Chondrocyte (in vitro differentiated cells): Measurements from ENCODE around the gene TMEM117. TPM values are rescaled to one million over a fixed set of nuclear protein-coding genes. Genes with fewer than 3 reads are reported as not detected.

Source experiments
- DNase-seq: peaks from one replicate; pipeline ENCODE4 v3.0.0; 2021; ENCODE audit warnings: mixed read lengths, low spot score
- H3K27ac Mint-ChIP-seq: one replicate; pipeline ENCODE4 v1.8.0; 2021; ENCODE audit warnings: mild to moderate bottlenecking, moderate library complexity, mixed read lengths; ENCODE audit not compliant: unreplicated experiment
- H3K27me3 Mint-ChIP-seq: 2 replicates; pipeline ENCODE4 v1.8.0; 2021; ENCODE audit warnings: low read depth, mixed read lengths
- H3K36me3 Mint-ChIP-seq: 2 replicates; pipeline ENCODE4 v1.8.0; 2021; ENCODE audit warnings: low read depth, mixed read lengths
- H3K4me1 Mint-ChIP-seq: 2 replicates; pipeline ENCODE4 v1.8.0; 2021; ENCODE audit warnings: low read depth, mild to moderate bottlenecking, mixed read lengths
- H3K4me3 Mint-ChIP-seq: one replicate; pipeline ENCODE4 v1.8.0; 2021; ENCODE audit warnings: mild to moderate bottlenecking, moderate library complexity, mixed read lengths; ENCODE audit not compliant: unreplicated experiment
- H3K9me3 Mint-ChIP-seq: 2 replicates; pipeline ENCODE4 v1.8.0; 2021; ENCODE audit warnings: low read depth, mixed read lengths
- CTCF ChIP-seq: fragments of 200-600 bp; sonication (generic); IDR thresholded peaks from 2 replicates; pipeline ENCODE4 v1.5.0; 2021; ENCODE audit warnings: antibody characterized with exemption, mild to moderate bottlenecking, moderate library complexity
- total RNA-seq: library from RNA; stranded (reverse); gene quantifications from 3 replicates; pipeline ENCODE4 v1.2.1, GENCODE V29; 2021

Gene TMEM117
- total RNA-seq, 1 donor from 2014 or later: 15.5 TPM

- TF ChIP-seq CTCF: no peak
These were observed 531.3 kb downstream of the TMEM117 start for GRCh38 chr12:44367136-44367535.

GRCh38 chr12:44367916-44368315, 532.0 kb downstream of the TMEM117 start:
- Mint-ChIP-seq H3K4me1 (peaks cover 11% of the 10 kb centered on the region), H3K36me3 (no peaks in the 10 kb centered on the region), H3K9me3 (no peaks in the 10 kb centered on the region), H3K27ac (no peak overlapping the region), H3K4me3 (no peak overlapping the region), H3K27me3 (no peaks in the 10 kb centered on the region)
- no peak for DNase-seq
- TF ChIP-seq CTCF: no peak

More at GRCh38 chr12:44367136-44367535, 531.3 kb downstream of the TMEM117 start:
- Mint-ChIP-seq H3K9me3 (no peaks in the 10 kb centered on the region), H3K27me3 (no peaks in the 10 kb centered on the region), H3K36me3 (no peaks in the 10 kb centered on the region), H3K27ac (no peak overlapping the region), H3K4me1 (peaks cover 11% of the 10 kb centered on the region), H3K4me3 (no peak overlapping the region)
- no peak for DNase-seq

- H3K4me1 Mint-ChIP-seq: peaks cover 13% of the 10 kb centered on the region
- H3K9me3 Mint-ChIP-seq: no peaks in the 10 kb centered on the region
- H3K27me3 Mint-ChIP-seq: no peaks in the 10 kb centered on the region
- no peak overlapping the region for H3K4me3 Mint-ChIP-seq
- H3K27ac Mint-ChIP-seq: no peak overlapping the region
- TF ChIP-seq CTCF: no peak
- H3K36me3 Mint-ChIP-seq: no peaks in the 10 kb centered on the region
- no peak for DNase-seq
These were observed 534.1 kb downstream of the TMEM117 start for GRCh38 chr12:44369998-44370397.

GRCh38 chr12:44370982-44371381, 535.1 kb downstream of the TMEM117 start:
- TF ChIP-seq CTCF: no peak
- H3K4me1 Mint-ChIP-seq: peaks cover 13% of the 10 kb centered on the region
- H3K36me3 Mint-ChIP-seq: no peaks in the 10 kb centered on the region
- no peak for DNase-seq
- H3K27me3 Mint-ChIP-seq: no peaks in the 10 kb centered on the region
- no peak overlapping the region for H3K4me3 Mint-ChIP-seq
- H3K9me3 Mint-ChIP-seq: no peaks in the 10 kb centered on the region
- no peak overlapping the region for H3K27ac Mint-ChIP-seq

GRCh38 chr12:44372259-44372658, 536.4 kb downstream of the TMEM117 start:
- TF ChIP-seq CTCF: no peak
- H3K27me3 Mint-ChIP-seq: no peaks in the 10 kb centered on the region
- no peak for DNase-seq
- H3K27ac Mint-ChIP-seq: no peak overlapping the region
- H3K9me3 Mint-ChIP-seq: no peaks in the 10 kb centered on the region
- peaks cover 13% of the 10 kb centered on the region for H3K4me1 Mint-ChIP-seq
- H3K36me3 Mint-ChIP-seq: no peaks in the 10 kb centered on the region
- no peak overlapping the region for H3K4me3 Mint-ChIP-seq
